Measurements from ENCODE around the gene NPLOC4.

The NPLOC4 gene

DNA sequence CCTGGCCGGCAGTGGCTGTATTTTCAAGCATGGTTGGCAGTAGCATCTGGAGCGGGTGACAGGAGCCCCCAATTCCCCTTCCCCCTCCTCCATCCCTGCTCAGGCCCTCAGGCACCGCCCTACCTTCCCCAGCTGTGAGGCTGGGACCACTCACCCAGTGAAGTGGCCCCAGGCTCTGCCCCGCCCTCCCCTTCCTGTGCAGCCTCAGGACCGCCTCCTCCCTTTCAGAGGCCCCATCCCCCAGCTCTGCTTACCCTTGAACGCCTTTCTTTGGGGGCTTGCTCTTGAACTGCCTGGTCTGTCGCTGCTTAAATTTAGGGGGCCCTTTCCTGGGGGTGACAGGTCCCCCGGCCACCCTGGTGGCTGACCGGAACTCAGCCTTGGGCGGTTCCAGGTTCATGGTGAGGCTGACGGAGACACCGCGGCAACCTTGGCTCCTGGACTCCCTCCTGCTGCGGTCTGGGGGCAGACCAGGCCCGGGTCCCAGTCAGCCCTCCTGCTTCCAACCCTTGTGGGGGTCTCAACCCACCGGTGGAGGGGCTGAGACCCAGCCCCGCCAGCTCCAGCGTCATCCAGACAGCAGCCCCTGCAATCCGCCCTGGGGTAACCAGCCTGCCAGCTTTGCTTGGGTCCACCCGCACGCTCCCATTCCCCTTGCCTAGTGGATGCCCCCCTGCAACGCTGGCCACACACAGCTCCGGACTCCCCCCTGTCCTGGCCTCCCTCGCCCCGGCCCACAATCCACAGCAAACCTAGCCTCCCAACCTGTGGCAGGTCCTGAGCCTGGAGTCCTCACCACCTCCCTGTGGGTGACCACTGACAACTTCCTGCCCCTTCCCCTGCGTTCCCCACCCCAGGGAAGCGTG lies 16.2 kb upstream of the NPLOC4 start:
- no peak overlapping the region for H3K27ac ChIP-seq
- TF ChIP-seq CTCF (IDR thresholded peaks at IDR 0.05) (no peak), ZFX (IDR thresholded peaks at IDR 0.05; ENCODE audit: borderline replicate concordance) (no peak)

- TF ChIP-seq CTCF (IDR thresholded peaks at IDR 0.05): no peak
- no peak for TF ChIP-seq ZFX (IDR thresholded peaks at IDR 0.05; ENCODE audit: borderline replicate concordance)
- no peak overlapping the region for H3K27ac ChIP-seq
Measured at GRCh38 chr17:81651692-81652091, 14.8 kb upstream of the NPLOC4 start.

DNA sequence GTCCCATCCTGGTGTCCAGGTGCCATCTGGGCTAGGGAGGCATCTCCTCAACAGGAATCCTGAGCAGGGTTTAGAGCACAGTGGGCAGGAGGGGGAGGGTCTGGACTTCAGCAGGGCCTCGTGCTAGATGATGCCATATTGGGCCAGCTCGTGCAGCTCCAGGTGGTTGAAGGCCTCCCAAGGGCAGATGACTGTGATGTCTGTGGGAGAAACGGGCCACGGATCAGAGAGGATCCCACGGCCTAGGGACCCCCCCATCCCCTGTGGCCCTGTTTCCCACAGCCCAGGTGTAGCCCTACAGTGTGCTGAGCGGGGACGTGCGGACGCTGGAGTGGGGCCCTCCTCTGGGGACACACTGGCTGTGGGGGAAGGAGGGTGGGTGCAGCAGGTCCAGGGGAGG lies 14.0 kb upstream of the NPLOC4 start:
- TF ChIP-seq CTCF (IDR thresholded peaks at IDR 0.05) (no peak), ZFX (IDR thresholded peaks at IDR 0.05; ENCODE audit: borderline replicate concordance) (no peak)
- no peak overlapping the region for H3K27ac ChIP-seq

- no peak for TF ChIP-seq CTCF (IDR thresholded peaks at IDR 0.05)
- no peak for TF ChIP-seq ZFX (IDR thresholded peaks at IDR 0.05; ENCODE audit: borderline replicate concordance)
- no peak overlapping the region for H3K27ac ChIP-seq
Measured at GRCh38 chr17:81648707-81649085, 11.8 kb upstream of the NPLOC4 start.

DNA sequence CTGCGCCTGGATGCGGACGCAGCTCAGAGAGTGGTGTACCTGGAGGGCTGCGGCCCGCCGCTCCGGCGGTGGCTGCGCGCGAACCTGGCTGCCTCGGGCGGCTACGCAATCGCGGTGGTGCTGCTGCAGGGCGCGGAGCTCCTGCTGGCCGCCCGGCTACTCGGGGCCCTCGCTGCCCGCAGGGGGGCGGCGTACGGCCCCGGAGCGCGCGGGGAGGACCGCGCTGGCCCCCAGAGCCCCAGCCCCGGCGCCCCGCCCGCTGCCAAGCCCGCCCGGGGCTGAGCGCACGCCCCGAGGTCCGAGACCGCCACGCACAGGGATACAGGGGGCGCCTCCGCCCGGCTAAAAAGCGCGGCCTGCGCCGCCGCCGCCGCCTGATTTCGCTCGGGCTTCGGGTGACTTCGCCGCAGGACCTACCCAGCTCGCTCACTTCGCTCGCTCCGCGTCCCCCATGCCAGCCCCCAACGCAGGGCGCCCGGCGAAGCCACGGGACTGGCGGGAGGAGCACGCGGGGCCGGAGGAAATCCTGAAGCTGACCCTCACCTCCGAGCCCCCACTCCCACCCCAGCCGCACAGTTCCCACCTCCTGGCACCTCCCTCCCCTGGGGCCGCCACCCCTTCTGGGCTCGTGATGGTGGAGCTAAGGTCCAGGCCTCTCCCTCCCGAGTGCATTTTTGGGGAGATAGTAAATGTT lies 11.2 kb upstream of the NPLOC4 start:
- TF ChIP-seq CTCF (IDR thresholded peaks at IDR 0.05) (no peak), ZFX (IDR thresholded peaks at IDR 0.05; ENCODE audit: borderline replicate concordance) (no peak)
- H3K27ac ChIP-seq: no peak overlapping the region

DNA sequence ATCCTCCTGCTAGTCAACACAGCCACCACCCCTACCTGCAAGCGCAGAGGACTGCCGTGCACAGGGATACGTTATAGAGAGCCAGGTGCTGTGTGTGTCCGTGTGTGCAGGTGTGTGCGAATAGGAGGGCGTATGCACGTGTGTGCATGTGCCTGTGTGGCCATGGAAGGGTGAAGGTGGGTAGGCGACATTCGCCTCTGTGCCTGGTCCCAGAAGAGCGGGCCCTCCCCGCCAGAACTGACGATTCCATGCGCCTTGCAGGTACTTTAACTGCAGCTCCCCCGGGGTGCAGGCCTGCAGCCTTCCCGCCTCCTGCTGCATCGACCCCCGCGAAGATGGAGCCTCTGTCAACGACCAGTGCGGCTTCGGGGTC lies 10.7 kb upstream of the NPLOC4 start:
- TF ChIP-seq CTCF (IDR thresholded peaks at IDR 0.05) (no peak), ZFX (IDR thresholded peaks at IDR 0.05; ENCODE audit: borderline replicate concordance) (no peak)
- no peak overlapping the region for H3K27ac ChIP-seq

Measured in 22Rv1 (cell line).